H9 (cell line): Measurements from ENCODE around the gene MAEA. TPM values are rescaled to one million over a fixed set of nuclear protein-coding genes. Genes with fewer than 3 reads are reported as not detected.

Experiments used
- DNase-seq: peaks from one replicate; pipeline ENCODE4 v3.0.0-alpha.2; 2017
- H2AFZ ChIP-seq: one replicate; pipeline ENCODE4 v1.6.1; 2013; ENCODE audit warnings: mild to moderate bottlenecking, low read length, control low read depth, moderate library complexity
- H2AK5ac ChIP-seq: 2 replicates; pipeline ENCODE4 v1.6.1; 2013; ENCODE audit warnings: low read length, control low read depth, mixed read lengths; ENCODE audit not compliant: insufficient read length
- H2BK120ac ChIP-seq: one replicate; pipeline ENCODE4 v1.6.1; 2013; ENCODE audit warnings: low read depth, mild to moderate bottlenecking, low read length, control low read depth, inconsistent platforms; ENCODE audit not compliant: poor library complexity, severe bottlenecking
- H2BK12ac ChIP-seq: 2 replicates; pipeline ENCODE4 v1.6.1; 2013; ENCODE audit warnings: low read length, control low read depth, mixed read lengths, low read depth; ENCODE audit not compliant: insufficient read length
- H2BK15ac ChIP-seq: 2 replicates; pipeline ENCODE4 v1.6.1; 2013; ENCODE audit warnings: low read depth, low read length, control low read depth
- H2BK20ac ChIP-seq: one replicate; pipeline ENCODE4 v1.6.1; 2013; ENCODE audit warnings: low read depth, mild to moderate bottlenecking, low read length, control low read depth, inconsistent platforms; ENCODE audit not compliant: poor library complexity, severe bottlenecking
- H2BK5ac ChIP-seq: 2 replicates; pipeline ENCODE4 v1.6.1; 2013; ENCODE audit warnings: low read length, control low read depth, mixed read lengths; ENCODE audit not compliant: insufficient read length
- H3K14ac ChIP-seq: 2 replicates; pipeline ENCODE4 v1.6.1; 2013; ENCODE audit warnings: low read length, control low read depth; ENCODE audit not compliant: insufficient read depth
- H3K18ac ChIP-seq: 2 replicates; pipeline ENCODE4 v1.6.1; 2013; ENCODE audit warnings: low read depth, mild to moderate bottlenecking, mixed read lengths, low read length, control low read depth; ENCODE audit not compliant: insufficient read length
- H3K23ac ChIP-seq: 2 replicates; pipeline ENCODE4 v1.6.1; 2013; ENCODE audit warnings: low read length, control low read depth, mixed read lengths, low read depth; ENCODE audit not compliant: insufficient read length
- H3K23me2 ChIP-seq: 2 replicates; pipeline ENCODE4 v1.6.1; 2013; ENCODE audit warnings: low read depth, mild to moderate bottlenecking, mixed read lengths, low read length, control low read depth; ENCODE audit not compliant: insufficient read length, poor library complexity, severe bottlenecking
- H3K27ac ChIP-seq: 2 replicates; pipeline ENCODE4 v1.5.1; 2013; ENCODE audit warnings: low read length, control low read depth, mixed read lengths, low read depth; ENCODE audit not compliant: insufficient read length
- H3K27me3 ChIP-seq: 2 replicates; pipeline ENCODE4 v1.6.1; 2013; ENCODE audit warnings: low read length, control low read depth, inconsistent platforms; ENCODE audit not compliant: insufficient read depth
- H3K4ac ChIP-seq: 2 replicates; pipeline ENCODE4 v1.6.1; 2013; ENCODE audit warnings: low read depth, mild to moderate bottlenecking, control low read depth, inconsistent platforms, low read length, moderate library complexity
- H3K4me1 ChIP-seq: 2 replicates; pipeline ENCODE4 v1.6.1; 2013; ENCODE audit warnings: low read length, control low read depth, inconsistent platforms; ENCODE audit not compliant: insufficient read depth
- H3K4me2 ChIP-seq: 2 replicates; pipeline ENCODE4 v1.6.1; 2013; ENCODE audit warnings: low read length, control low read depth, mixed read lengths; ENCODE audit not compliant: insufficient read length, insufficient read depth
- H3K56ac ChIP-seq: 2 replicates; pipeline ENCODE4 v1.6.1; 2013; ENCODE audit warnings: low read depth, mild to moderate bottlenecking, mixed read lengths, low read length, control low read depth; ENCODE audit not compliant: insufficient read length
- H3K79me1 ChIP-seq: 2 replicates; pipeline ENCODE4 v1.6.1; 2013; ENCODE audit warnings: low read depth, mild to moderate bottlenecking, moderate library complexity, low read length, control low read depth, inconsistent platforms; ENCODE audit not compliant: insufficient read depth, poor library complexity, severe bottlenecking
- H3K79me2 ChIP-seq: 2 replicates; pipeline ENCODE4 v1.6.1; 2013; ENCODE audit warnings: low read length, control low read depth, inconsistent platforms; ENCODE audit not compliant: insufficient read depth
- H3K9ac ChIP-seq: 2 replicates; pipeline ENCODE4 v1.6.1; 2013; ENCODE audit warnings: low read length, control low read depth, mixed read lengths; ENCODE audit not compliant: insufficient read length; ENCODE audit errors: extremely low read depth
- H3K9me3 ChIP-seq: one replicate; pipeline ENCODE4 v1.6.1; 2013; ENCODE audit warnings: low read depth, low read length, inconsistent platforms; ENCODE audit not compliant: control insufficient read depth
- H3T11ph ChIP-seq: one replicate; pipeline ENCODE4 v1.6.1; 2013; ENCODE audit warnings: mild to moderate bottlenecking, low read length, control low read depth, inconsistent platforms
- H4K20me1 ChIP-seq: one replicate; pipeline ENCODE4 v1.6.1; 2013; ENCODE audit not compliant: control insufficient read depth, insufficient read length, insufficient read depth
- H4K5ac ChIP-seq: 2 replicates; pipeline ENCODE4 v1.6.1; 2013; ENCODE audit warnings: low read depth, mild to moderate bottlenecking, mixed read lengths, low read length, control low read depth; ENCODE audit not compliant: insufficient read length
- H4K8ac ChIP-seq: replicated peaks from 2 replicates; pipeline ENCODE4 v1.6.1; 2013; ENCODE audit warnings: low read length, control low read depth, mixed read lengths, low read depth; ENCODE audit not compliant: insufficient read length
- H4K91ac ChIP-seq: 2 replicates; pipeline ENCODE4 v1.6.1; 2013; ENCODE audit warnings: low read depth, mild to moderate bottlenecking, moderate library complexity, mixed read lengths, low read length, control low read depth; ENCODE audit not compliant: insufficient read length
- H3K27ac Mint-ChIP-seq, 3 experiments: 2 replicates in 2 of 3; 3 replicates in 1 of 3; pipeline ENCODE4 v1.8.0; 2020 to 2021; ENCODE audit warnings: mixed read lengths in 3 of 3, mild to moderate bottlenecking in 1 of 3, moderate library complexity in 1 of 3
- H3K27me3 Mint-ChIP-seq: 2 replicates; pipeline ENCODE4 v1.8.0; 2021; ENCODE audit warnings: low read depth, mild to moderate bottlenecking, moderate library complexity, mixed read lengths
- H3K36me3 Mint-ChIP-seq, 3 experiments: 2 replicates in 2 of 3; 3 replicates in 1 of 3; pipeline ENCODE4 v1.8.0; 2020 to 2021; ENCODE audit warnings: low read depth in 3 of 3, mixed read lengths in 3 of 3; ENCODE audit not compliant: insufficient read depth in 1 of 3
- H3K4me1 Mint-ChIP-seq, 2 experiments: 2 replicates each; pipeline ENCODE4 v1.8.0; 2020; ENCODE audit warnings: mixed read lengths in 2 of 2
- H3K4me3 Mint-ChIP-seq, 2 experiments: 2 replicates in 1 of 2; 3 replicates in 1 of 2; pipeline ENCODE4 v1.8.0; 2020 to 2021; ENCODE audit warnings: mild to moderate bottlenecking in 2 of 2, mixed read lengths in 2 of 2, moderate library complexity in 1 of 2
- H3K9me3 Mint-ChIP-seq, 2 experiments: 2 replicates in 1 of 2; 3 replicates in 1 of 2; pipeline ENCODE4 v1.8.0; 2020; ENCODE audit warnings: mild to moderate bottlenecking in 2 of 2, mixed read lengths in 2 of 2, moderate library complexity in 1 of 2
- CTCF ChIP-seq: fragments of 200-600 bp; sonication (generic); conservative IDR thresholded peaks from 3 replicates; pipeline ENCODE4 v1.8.0; 2021; ENCODE audit warnings: antibody characterized with exemption, mild to moderate bottlenecking
- WGBS: extraction: QIAGEN DNeasy Blood & Tissue Kit; methylation state at CpG from one replicate; pipeline ENCODE4 v1.1.7; 2013; ENCODE audit warnings: missing lambda C conversion rate, low lambda C conversion rate, mixed read lengths; ENCODE audit not compliant: insufficient read length; ENCODE audit errors: extremely low coverage; 5-methylcytosine and 5-hydroxymethylcytosine counted together
- total RNA-seq: library from RNA; stranded (reverse); gene quantifications from 2 replicates; pipeline ENCODE4 v1.2.1, GENCODE V29; 2021

The MAEA gene
- total RNA-seq, 1 experiment from 2014 or later: 85.6 TPM

GRCh38 chr4:1318488-1319213 lies 29.0 kb downstream of the MAEA start:
- Histone ChIP-seq H3K14ac (no peak overlapping the region; the same call in 1 of the 2 replicates), H4K91ac (no peak overlapping the region), H3K56ac (no peak overlapping the region), H3K23me2 (no peaks in the 10 kb centered on the region), H3K23ac (no peak overlapping the region), H2BK5ac (no peak overlapping the region), H3K9ac (no peak overlapping the region), H2BK15ac (no peak overlapping the region), H3T11ph (no peak overlapping the region), H3K79me1 (peaks cover 3% of the 10 kb centered on the region), H2BK12ac (no peak overlapping the region), H2AK5ac (no peak overlapping the region), H3K4me1 (no peaks in the 10 kb centered on the region), H3K18ac (peak overlapping the region; percentile 17), H3K4ac (no peak overlapping the region), H4K20me1 (no peaks in the 10 kb centered on the region), H3K4me2 (no peak overlapping the region), H3K27ac (no peak overlapping the region), H2BK120ac (no peak overlapping the region), H4K8ac (no peak overlapping the region), H3K79me2 (no peaks in the 10 kb centered on the region), H4K5ac (no peak overlapping the region), H3K27me3 (no peaks in the 10 kb centered on the region), H2BK20ac (no peak overlapping the region), H3K9me3 (no peaks in the 10 kb centered on the region), H2AFZ (no peak overlapping the region)
- TF ChIP-seq CTCF: peak; percentile 68
- peak overlapping the region in 1 of 3 experiments; percentile 93; a peak in 2 of 7 replicates for H3K27ac Mint-ChIP-seq
- peak; percentile 46 for DNase-seq
- H3K27me3 Mint-ChIP-seq: no peaks in the 10 kb centered on the region
- H3K9me3 Mint-ChIP-seq: peaks cover 0 to 4% of the 10 kb centered on the region in 2 experiments; a peak in 1 of 5 replicates
- no peak overlapping the region for H3K4me3 Mint-ChIP-seq
- no peaks in the 10 kb centered on the region for H3K4me1 Mint-ChIP-seq
- H3K36me3 Mint-ChIP-seq: peaks cover 40 to 70% (median 68%) of the 10 kb centered on the region in 3 experiments
- no CpG with 5 or more reads among the region's 18 CpGs for WGBS
